GM19023 (cell line): ENCODE measurements around the gene KIF5A.

Experiments
- ATAC-seq: cut with Tn5 transposase; IDR thresholded peaks from one replicate; pipeline ENCODE4 v1.9.1; 2021; ENCODE audit warnings: mild to moderate bottlenecking, moderate library complexity; ENCODE audit not compliant: unreplicated experiment

Gene KIF5A

GRCh38 chr12:57604992-57605810 lies 55.4 kb downstream of the KIF5A start:
- ATAC-seq: peak; percentile 20

GRCh38 chr12:57605811-57606311 lies 56.0 kb downstream of the KIF5A start:
- no peak for ATAC-seq

GRCh38 chr12:57606399-57606798 lies 56.6 kb downstream of the KIF5A start:
- no peak for ATAC-seq

- no peak for ATAC-seq
Observed at GRCh38 chr12:57606821-57607220, 57.0 kb downstream of the KIF5A start.

- no peak for ATAC-seq
Observed at GRCh38 chr12:57607958-57608663, 58.3 kb downstream of the KIF5A start.

- ATAC-seq: no peak
Observed at GRCh38 chr12:57609101-57609780, 59.4 kb downstream of the KIF5A start.

- ATAC-seq: no peak
Observed at GRCh38 chr12:57609781-57610553, 60.1 kb downstream of the KIF5A start.

GRCh38 chr12:57610554-57611107 lies 60.8 kb downstream of the KIF5A start:
- ATAC-seq: no peak

GRCh38 chr12:57611108-57611826 lies 61.4 kb downstream of the KIF5A start, which contains the start of gene ARHGEF25:
TSS of gene ARHGEF25 (plus strand) at chr12:57611435. CDS start at chr12:57611895, 460 bp downstream.
- ATAC-seq: peak; percentile 52

- no peak for ATAC-seq
Observed at GRCh38 chr12:57611827-57612710, 62.2 kb downstream of the KIF5A start.

GRCh38 chr12:57612711-57613426 lies 63.0 kb downstream of the KIF5A start:
- no peak for ATAC-seq

- ATAC-seq: no peak
Observed at GRCh38 chr12:57613427-57614109, 63.7 kb downstream of the KIF5A start.

GRCh38 chr12:57614178-57614947 lies 64.5 kb downstream of the KIF5A start:
- ATAC-seq: peak; percentile 54

- no peak for ATAC-seq
Observed at GRCh38 chr12:57614948-57615500, 65.2 kb downstream of the KIF5A start.

- no peak for ATAC-seq
Observed at GRCh38 chr12:57615637-57616036, 65.8 kb downstream of the KIF5A start.

GRCh38 chr12:57616383-57617101 lies 66.7 kb downstream of the KIF5A start:
- no peak for ATAC-seq
